GM23338 (cell line): Measurements from ENCODE around the gene COTL1. TPM values are rescaled to one million over a fixed set of nuclear protein-coding genes. Genes with fewer than 3 reads are reported as not detected.

Experiments used
- ATAC-seq: fragments of 200-7000 bp; cut with Tn5 transposase; 3 replicates; pipeline ENCODE4 v1.9.1; 2020
- DNase-seq: peaks from one replicate; pipeline ENCODE4 v3.0.0-alpha.2; 2015; ENCODE audit warnings: low spot score
- H2AFZ ChIP-seq: fragments of 200-600 bp; sonication (generic); 2 replicates; pipeline ENCODE4 v1.8.0; 2016; ENCODE audit warnings: antibody characterized with exemption, mild to moderate bottlenecking, moderate library complexity
- H3F3A ChIP-seq: fragments of 200-600 bp; sonication (generic); replicated peaks from 2 replicates; pipeline ENCODE4 v1.8.0; 2017; ENCODE audit warnings: antibody characterized with exemption, mixed run types, low read depth
- H3K27ac ChIP-seq: fragments of 200-600 bp; sonication (generic); 2 replicates; pipeline ENCODE4 v1.6.1; 2016; ENCODE audit warnings: low read depth
- H3K27me3 ChIP-seq: fragments of 200-600 bp; sonication (generic); 2 replicates; pipeline ENCODE4 v1.8.0; 2016; ENCODE audit warnings: mild to moderate bottlenecking, mixed run types, moderate library complexity; ENCODE audit not compliant: insufficient read depth
- H3K36me3 ChIP-seq: fragments of 200-600 bp; sonication (generic); 2 replicates; pipeline ENCODE4 v1.8.0; 2016; ENCODE audit warnings: mild to moderate bottlenecking; ENCODE audit not compliant: insufficient read depth
- H3K4me1 ChIP-seq: fragments of 200-600 bp; sonication (generic); 2 replicates; pipeline ENCODE4 v1.8.0; 2016; ENCODE audit warnings: mild to moderate bottlenecking, moderate library complexity; ENCODE audit not compliant: insufficient read depth
- H3K4me2 ChIP-seq: fragments of 200-600 bp; sonication (generic); 2 replicates; pipeline ENCODE4 v1.7.1; 2017; ENCODE audit warnings: mixed run types
- H3K4me3 ChIP-seq: fragments of 200-600 bp; sonication (generic); 2 replicates; pipeline ENCODE4 v1.6.1; 2016; ENCODE audit warnings: mixed run types
- H3K79me2 ChIP-seq: fragments of 200-600 bp; sonication (generic); replicated peaks from 2 replicates; pipeline ENCODE4 v1.8.0; 2017; ENCODE audit warnings: mild to moderate bottlenecking; ENCODE audit not compliant: insufficient read depth
- H3K9me2 ChIP-seq: fragments of 200-600 bp; sonication (generic); 2 replicates; pipeline ENCODE4 v1.8.0; 2017; ENCODE audit not compliant: insufficient read depth
- H4K20me1 ChIP-seq: fragments of 200-600 bp; sonication (generic); replicated peaks from 2 replicates; pipeline ENCODE4 v1.8.0; 2017; ENCODE audit warnings: mild to moderate bottlenecking; ENCODE audit not compliant: insufficient read depth
- H3K27ac Mint-ChIP-seq: 2 replicates; pipeline ENCODE4 v1.8.0; 2020; ENCODE audit warnings: inconsistent platforms, mild to moderate bottlenecking, moderate library complexity, mixed read lengths
- H3K27me3 Mint-ChIP-seq: 3 replicates; pipeline ENCODE4 v1.8.0; 2022; ENCODE audit warnings: low read depth, mild to moderate bottlenecking, moderate library complexity, mixed read lengths, inconsistent platforms; ENCODE audit not compliant: insufficient read depth, poor library complexity
- H3K36me3 Mint-ChIP-seq: 3 replicates; pipeline ENCODE4 v1.8.0; 2021; ENCODE audit warnings: low read depth, mild to moderate bottlenecking, inconsistent platforms, moderate library complexity, mixed read lengths
- H3K4me1 Mint-ChIP-seq: 3 replicates; pipeline ENCODE4 v1.8.0; 2020; ENCODE audit warnings: mild to moderate bottlenecking, inconsistent platforms, mixed read lengths
- H3K4me3 Mint-ChIP-seq: 3 replicates; pipeline ENCODE4 v1.8.0; 2021; ENCODE audit warnings: moderate library complexity, mild to moderate bottlenecking, inconsistent platforms, mixed read lengths
- H3K9me3 Mint-ChIP-seq: 3 replicates; pipeline ENCODE4 v1.8.0; 2020; ENCODE audit warnings: moderate library complexity, mild to moderate bottlenecking, inconsistent platforms, mixed read lengths
- ZNF114 ChIP-seq: fragments of 250-450 bp; sonication (Bioruptor Pico); IDR thresholded peaks from 2 replicates; pipeline ENCODE4 v1.5.0; 2020; ENCODE audit warnings: mild to moderate bottlenecking, moderate library complexity
- ZNF462 ChIP-seq: fragments of 250-450 bp; sonication (Bioruptor Pico); IDR thresholded peaks from 2 replicates; pipeline ENCODE4 v1.5.0; 2020; ENCODE audit warnings: mild to moderate bottlenecking, moderate library complexity
- polyA plus RNA-seq: library from polyadenylated mRNA; unstranded; fragments of >200 nt; fragmentation: Nextera tagmentation; extraction: Ambion mirVana; gene quantifications from 2 replicates; pipeline ENCODE4 v1.2.1, GENCODE V29; 2016
- total RNA-seq: library from RNA; depleted of rRNA; stranded (reverse); fragments of >200 nt; shearing (Covaris generic); gene quantifications from 2 replicates; pipeline ENCODE4 v1.2.3, GENCODE V29; 2014
- TF ChIP-seq, protein P1 (sequence below): IDR thresholded peaks from one replicate; pipeline ENCODE4 v1.6.1; 2018; ENCODE audit warnings: antibody characterized with exemption; ENCODE audit not compliant: unreplicated experiment

The COTL1 gene
- total and polyA plus RNA-seq, 2 experiments from 2014 or later: 117 to 166 TPM

GRCh38 chr16:84631153-84631466, 13.2 kb upstream of the COTL1 start (continued):
- TF ChIP-seq ZNF462 (CRISPR knock-in tag): no peak

- DNase-seq (no peak), ATAC-seq (no peak)
- H3K4me3 ChIP-seq: no peak overlapping the region
- no peaks in the 10 kb centered on the region for H4K20me1 ChIP-seq
- H3K27ac Mint-ChIP-seq: no peak overlapping the region
- no peak overlapping the region for H3K27ac ChIP-seq
- H3K36me3 Mint-ChIP-seq: no peaks in the 10 kb centered on the region
- no peak overlapping the region for H3K4me2 ChIP-seq
- H3K27me3 Mint-ChIP-seq: no peaks in the 10 kb centered on the region
- no peak overlapping the region for H3K4me3 Mint-ChIP-seq
- no peaks in the 10 kb centered on the region for H3K27me3 ChIP-seq
- 0 out of 2 replicates have a peak, but pooled peaks cover 5% of the 10 kb centered on the region for H3K4me1 ChIP-seq
- no peaks in the 10 kb centered on the region for H3K9me2 ChIP-seq
- H2AFZ ChIP-seq: 0 out of 2 replicates have a peak overlapping the region, but pooled peaks have one; percentile 28
- H3K9me3 Mint-ChIP-seq: no peaks in the 10 kb centered on the region
- H3F3A ChIP-seq: no peaks in the 10 kb centered on the region
- TF ChIP-seq ZNF114 (CRISPR knock-in tag): no peak
- TF ChIP-seq, protein P1, sequence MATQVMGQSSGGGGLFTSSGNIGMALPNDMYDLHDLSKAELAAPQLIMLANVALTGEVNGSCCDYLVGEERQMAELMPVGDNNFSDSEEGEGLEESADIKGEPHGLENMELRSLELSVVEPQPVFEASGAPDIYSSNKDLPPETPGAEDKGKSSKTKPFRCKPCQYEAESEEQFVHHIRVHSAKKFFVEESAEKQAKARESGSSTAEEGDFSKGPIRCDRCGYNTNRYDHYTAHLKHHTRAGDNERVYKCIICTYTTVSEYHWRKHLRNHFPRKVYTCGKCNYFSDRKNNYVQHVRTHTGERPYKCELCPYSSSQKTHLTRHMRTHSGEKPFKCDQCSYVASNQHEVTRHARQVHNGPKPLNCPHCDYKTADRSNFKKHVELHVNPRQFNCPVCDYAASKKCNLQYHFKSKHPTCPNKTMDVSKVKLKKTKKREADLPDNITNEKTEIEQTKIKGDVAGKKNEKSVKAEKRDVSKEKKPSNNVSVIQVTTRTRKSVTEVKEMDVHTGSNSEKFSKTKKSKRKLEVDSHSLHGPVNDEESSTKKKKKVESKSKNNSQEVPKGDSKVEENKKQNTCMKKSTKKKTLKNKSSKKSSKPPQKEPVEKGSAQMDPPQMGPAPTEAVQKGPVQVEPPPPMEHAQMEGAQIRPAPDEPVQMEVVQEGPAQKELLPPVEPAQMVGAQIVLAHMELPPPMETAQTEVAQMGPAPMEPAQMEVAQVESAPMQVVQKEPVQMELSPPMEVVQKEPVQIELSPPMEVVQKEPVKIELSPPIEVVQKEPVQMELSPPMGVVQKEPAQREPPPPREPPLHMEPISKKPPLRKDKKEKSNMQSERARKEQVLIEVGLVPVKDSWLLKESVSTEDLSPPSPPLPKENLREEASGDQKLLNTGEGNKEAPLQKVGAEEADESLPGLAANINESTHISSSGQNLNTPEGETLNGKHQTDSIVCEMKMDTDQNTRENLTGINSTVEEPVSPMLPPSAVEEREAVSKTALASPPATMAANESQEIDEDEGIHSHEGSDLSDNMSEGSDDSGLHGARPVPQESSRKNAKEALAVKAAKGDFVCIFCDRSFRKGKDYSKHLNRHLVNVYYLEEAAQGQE: no peak
- no peaks in the 10 kb centered on the region for H3K79me2 ChIP-seq
- H3K36me3 ChIP-seq: no peaks in the 10 kb centered on the region
- peaks cover 12% of the 10 kb centered on the region for H3K4me1 Mint-ChIP-seq
Observed at GRCh38 chr16:84630446-84631152, 12.7 kb upstream of the COTL1 start.
